Activated naive CD4-positive, alpha-beta T cell treated with anti-CD3 and anti-CD28 coated beads, Interleukin-2, amount 10 ng/mL, durations not matched to agents 7 days and 5 days (primary cell): ENCODE measurements around the gene TLL2.

Source experiments
- CTCF ChIA-PET: fragments of 350-600 bp; sonication (Branson Sonifier 250); formaldehyde crosslinking; loops from one replicate; lab custom pipeline; 2021; ENCODE audit warnings: antibody characterized with exemption; lab: Charles Lee
- DNase-seq: peaks from one replicate; pipeline ENCODE4 v3.0.0-alpha.2; 2020
- H3K27ac Mint-ChIP-seq: one replicate; pipeline ENCODE4 v1.8.0; 2021; ENCODE audit warnings: mild to moderate bottlenecking, moderate library complexity, mixed read lengths
- H3K27me3 Mint-ChIP-seq: one replicate; pipeline ENCODE4 v1.8.0; 2021; ENCODE audit warnings: mild to moderate bottlenecking, mixed read lengths
- H3K36me3 Mint-ChIP-seq: one replicate; pipeline ENCODE4 v1.8.0; 2021; ENCODE audit warnings: mixed read lengths
- H3K4me1 Mint-ChIP-seq: one replicate; pipeline ENCODE4 v1.8.0; 2021; ENCODE audit warnings: mixed read lengths
- H3K4me3 Mint-ChIP-seq: one replicate; pipeline ENCODE4 v1.8.0; 2021; ENCODE audit warnings: mild to moderate bottlenecking, moderate library complexity, mixed read lengths
- H3K9me3 Mint-ChIP-seq: one replicate; pipeline ENCODE4 v1.8.0; 2021; ENCODE audit warnings: mixed read lengths

TLL2 gene

GRCh38 chr10:96416643-96417042, 97.1 kb downstream of the TLL2 start:
- CTCF ChIA-PET, result no interaction called here
- no peaks in the 10 kb centered on the region for H3K4me1 Mint-ChIP-seq
- no peak for DNase-seq

GRCh38 chr10:96415891-96416554, 97.7 kb downstream of the TLL2 start:
- H3K27me3 Mint-ChIP-seq, result no peaks in the 10 kb centered on the region
- no peaks in the 10 kb centered on the region for H3K36me3 Mint-ChIP-seq
- H3K27ac Mint-ChIP-seq, result no peak overlapping the region
- CTCF ChIA-PET, result no interaction called here
- no peak overlapping the region for H3K4me3 Mint-ChIP-seq
- no peaks in the 10 kb centered on the region for H3K9me3 Mint-ChIP-seq
- no peak for DNase-seq
- no peaks in the 10 kb centered on the region for H3K4me1 Mint-ChIP-seq

More at GRCh38 chr10:96416643-96417042, 97.1 kb downstream of the TLL2 start:
- Mint-ChIP-seq H3K27me3 (no peaks in the 10 kb centered on the region), H3K36me3 (no peaks in the 10 kb centered on the region), H3K9me3 (no peaks in the 10 kb centered on the region), H3K27ac (no peak overlapping the region), H3K4me3 (no peak overlapping the region)

- Mint-ChIP-seq H3K36me3 (no peaks in the 10 kb centered on the region), H3K4me3 (no peak overlapping the region), H3K4me1 (no peaks in the 10 kb centered on the region), H3K27ac (no peak overlapping the region), H3K9me3 (no peaks in the 10 kb centered on the region), H3K27me3 (no peaks in the 10 kb centered on the region)
- no peak for DNase-seq
- CTCF ChIA-PET, result no interaction called here
Measured at GRCh38 chr10:96415150-96415890, 98.4 kb downstream of the TLL2 start.

GRCh38 chr10:96414303-96414702, 99.4 kb downstream of the TLL2 start:
- DNase-seq, result no peak
- no peak overlapping the region for H3K4me3 Mint-ChIP-seq
- no peaks in the 10 kb centered on the region for H3K9me3 Mint-ChIP-seq
- H3K4me1 Mint-ChIP-seq, result no peaks in the 10 kb centered on the region
- no peaks in the 10 kb centered on the region for H3K27me3 Mint-ChIP-seq
- CTCF ChIA-PET, result interaction anchor here (1.7 kb wide), 1 partner anchor 40 kb away, joined by 4 read pairs; no protein-coding TSS in a partner anchor
- no peaks in the 10 kb centered on the region for H3K36me3 Mint-ChIP-seq
- no peak overlapping the region for H3K27ac Mint-ChIP-seq

- no peaks in the 10 kb centered on the region for H3K9me3 Mint-ChIP-seq
- no peaks in the 10 kb centered on the region for H3K36me3 Mint-ChIP-seq
- H3K4me3 Mint-ChIP-seq, result no peak overlapping the region
- no peak for DNase-seq
- no peaks in the 10 kb centered on the region for H3K4me1 Mint-ChIP-seq
- H3K27ac Mint-ChIP-seq, result no peak overlapping the region
- no peaks in the 10 kb centered on the region for H3K27me3 Mint-ChIP-seq
- CTCF ChIA-PET, result interaction anchor here (1.1 to 1.7 kb wide), 2 partner anchors 9 to 39 kb away, joined by 3 to 4 read pairs; no protein-coding TSS in a partner anchor
Measured at GRCh38 chr10:96413151-96413787, 100.5 kb downstream of the TLL2 start.

- H3K4me1 Mint-ChIP-seq, result no peaks in the 10 kb centered on the region
- no peaks in the 10 kb centered on the region for H3K36me3 Mint-ChIP-seq
- H3K27ac Mint-ChIP-seq, result no peak overlapping the region
- H3K4me3 Mint-ChIP-seq, result no peak overlapping the region
- no peak for DNase-seq
- CTCF ChIA-PET, result no interaction called here
- H3K27me3 Mint-ChIP-seq, result no peaks in the 10 kb centered on the region
- no peaks in the 10 kb centered on the region for H3K9me3 Mint-ChIP-seq
Measured at GRCh38 chr10:96411716-96412320, 101.9 kb downstream of the TLL2 start.

- no peaks in the 10 kb centered on the region for H3K36me3 Mint-ChIP-seq
- H3K4me3 Mint-ChIP-seq, result no peak overlapping the region
- no peak for DNase-seq
- CTCF ChIA-PET, result interaction anchor here (0.9 kb wide), 1 partner anchor 13 kb away, joined by 3 read pairs; no protein-coding TSS in a partner anchor
- H3K9me3 Mint-ChIP-seq, result no peaks in the 10 kb centered on the region
- H3K4me1 Mint-ChIP-seq, result no peaks in the 10 kb centered on the region
- peaks cover 14% of the 10 kb centered on the region for H3K27me3 Mint-ChIP-seq
- H3K27ac Mint-ChIP-seq, result no peak overlapping the region
Measured at GRCh38 chr10:96410296-96410695, 103.4 kb downstream of the TLL2 start.

GRCh38 chr10:96408201-96408600, 105.5 kb downstream of the TLL2 start:
- no peaks in the 10 kb centered on the region for H3K36me3 Mint-ChIP-seq
- no peak overlapping the region for H3K27ac Mint-ChIP-seq
- H3K4me3 Mint-ChIP-seq, result no peak overlapping the region
- H3K9me3 Mint-ChIP-seq, result no peaks in the 10 kb centered on the region
- no peak for DNase-seq
- H3K4me1 Mint-ChIP-seq, result no peaks in the 10 kb centered on the region
- CTCF ChIA-PET, result no interaction called here
- peaks cover 22% of the 10 kb centered on the region for H3K27me3 Mint-ChIP-seq

GRCh38 chr10:96407560-96408069, 106.1 kb downstream of the TLL2 start:
- H3K27ac Mint-ChIP-seq, result no peak overlapping the region
- H3K9me3 Mint-ChIP-seq, result no peaks in the 10 kb centered on the region
- DNase-seq, result no peak
- no peaks in the 10 kb centered on the region for H3K36me3 Mint-ChIP-seq
- H3K4me1 Mint-ChIP-seq, result no peaks in the 10 kb centered on the region
- CTCF ChIA-PET, result no interaction called here
- no peak overlapping the region for H3K4me3 Mint-ChIP-seq
- peaks cover 28% of the 10 kb centered on the region for H3K27me3 Mint-ChIP-seq

GRCh38 chr10:96406091-96406490, 107.6 kb downstream of the TLL2 start:
- H3K27ac Mint-ChIP-seq, result no peak overlapping the region
- CTCF ChIA-PET, result no interaction called here
- H3K4me1 Mint-ChIP-seq, result no peaks in the 10 kb centered on the region
- DNase-seq, result no peak
- no peak overlapping the region for H3K4me3 Mint-ChIP-seq
- H3K36me3 Mint-ChIP-seq, result no peaks in the 10 kb centered on the region
- H3K9me3 Mint-ChIP-seq, result no peaks in the 10 kb centered on the region
- H3K27me3 Mint-ChIP-seq, result peaks cover 39% of the 10 kb centered on the region

- CTCF ChIA-PET, result no interaction called here
- Mint-ChIP-seq H3K27ac (no peak overlapping the region), H3K9me3 (no peaks in the 10 kb centered on the region), H3K4me3 (no peak overlapping the region), H3K27me3 (peaks cover 58% of the 10 kb centered on the region), H3K36me3 (no peaks in the 10 kb centered on the region), H3K4me1 (no peaks in the 10 kb centered on the region)
- DNase-seq, result no peak
Measured at GRCh38 chr10:96402417-96403305, 111.1 kb downstream of the TLL2 start.

GRCh38 chr10:96401036-96401435, 112.7 kb downstream of the TLL2 start:
- no peak overlapping the region for H3K27ac Mint-ChIP-seq
- DNase-seq, result no peak
- H3K36me3 Mint-ChIP-seq, result no peaks in the 10 kb centered on the region
- peaks cover 62% of the 10 kb centered on the region for H3K27me3 Mint-ChIP-seq
- CTCF ChIA-PET, result no interaction called here
- peaks cover 3% of the 10 kb centered on the region for H3K4me1 Mint-ChIP-seq
- H3K9me3 Mint-ChIP-seq, result no peaks in the 10 kb centered on the region
- no peak overlapping the region for H3K4me3 Mint-ChIP-seq

- H3K4me1 Mint-ChIP-seq, result peaks cover 3% of the 10 kb centered on the region
- DNase-seq, result no peak
- no peak overlapping the region for H3K27ac Mint-ChIP-seq
- H3K36me3 Mint-ChIP-seq, result no peaks in the 10 kb centered on the region
- CTCF ChIA-PET, result no interaction called here
- H3K27me3 Mint-ChIP-seq, result peaks cover 63% of the 10 kb centered on the region
- no peaks in the 10 kb centered on the region for H3K9me3 Mint-ChIP-seq
- no peak overlapping the region for H3K4me3 Mint-ChIP-seq
Measured at GRCh38 chr10:96400465-96400864, 113.3 kb downstream of the TLL2 start.
